Neural cell (in vitro differentiated cells): ENCODE measurements around the gene USP16. TPM values are rescaled to one million over a fixed set of nuclear protein-coding genes. Genes with fewer than 3 reads are reported as not detected.
"Not testable (repeated sequence)": the region's sequence is repeated elsewhere in the genome, so short reads cannot be mapped to it uniquely, and the experiment has no call there.

Source experiments
- H2AFZ ChIP-seq: fragments of 200-600, 300-800 bp; sonication (generic), shearing (Covaris generic); 2 replicates; pipeline ENCODE4 v1.6.0; 2014; ENCODE audit warnings: low read depth, mild to moderate bottlenecking, antibody characterized with exemption, low read length, moderate library complexity
- H3F3A ChIP-seq: fragments of 200-600 bp; shearing (Covaris generic); 2 replicates; pipeline ENCODE4 v1.6.1; 2016; ENCODE audit warnings: mild to moderate bottlenecking, moderate library complexity, mixed read lengths, antibody characterized with exemption, low read length; ENCODE audit not compliant: insufficient read depth, poor library complexity, severe bottlenecking
- H3K27ac ChIP-seq: fragments of 200-600, 300-800 bp; sonication (generic), shearing (Covaris generic); 2 replicates; pipeline ENCODE4 v1.5.1; 2014; ENCODE audit warnings: mild to moderate bottlenecking, low read length, moderate library complexity
- H3K27me3 ChIP-seq: fragments of 300-800, 200-600 bp; sonication (generic), shearing (Covaris generic); 2 replicates; pipeline ENCODE4 v1.6.0; 2014; ENCODE audit warnings: mild to moderate bottlenecking, low read depth, low read length, moderate library complexity; ENCODE audit not compliant: insufficient read depth
- H3K36me3 ChIP-seq: fragments of 300-800, 200-600 bp; sonication (generic), shearing (Covaris generic); 2 replicates; pipeline ENCODE4 v1.5.1; 2014; ENCODE audit warnings: mild to moderate bottlenecking, antibody characterized with exemption, low read length, moderate library complexity; ENCODE audit not compliant: insufficient read depth
- H3K4me2 ChIP-seq: fragments of 300-800, 200-600 bp; sonication (generic), shearing (Covaris generic); 2 replicates; pipeline ENCODE4 v1.6.0; 2014; ENCODE audit warnings: mild to moderate bottlenecking, low read length
- H3K4me3 ChIP-seq: fragments of 300-800, 200-600 bp; sonication (generic), shearing (Covaris generic); 2 replicates; pipeline ENCODE4 v1.5.1; 2014; ENCODE audit warnings: mild to moderate bottlenecking, low read length, moderate library complexity
- H3K79me2 ChIP-seq: fragments of 200-600 bp; shearing (Covaris generic); replicated peaks from 2 replicates; pipeline ENCODE4 v1.6.0; 2014; ENCODE audit warnings: mild to moderate bottlenecking, low read length, moderate library complexity; ENCODE audit not compliant: insufficient read depth
- H3K9ac ChIP-seq: fragments of 300-800, 200-600 bp; sonication (generic), shearing (Covaris generic); 2 replicates; pipeline ENCODE4 v1.6.1; 2016; ENCODE audit warnings: mild to moderate bottlenecking, low read length, mixed read lengths
- H3K9me2 ChIP-seq: fragments of 200-600 bp; shearing (Covaris generic); 2 replicates; pipeline ENCODE4 v1.6.1; 2016; ENCODE audit warnings: mild to moderate bottlenecking, low read length, mixed read lengths; ENCODE audit not compliant: insufficient read depth
- H3K9me3 ChIP-seq: fragments of 200-600, 300-800 bp; sonication (generic), shearing (Covaris generic); 2 replicates; pipeline ENCODE4 v1.6.1; 2016; ENCODE audit warnings: mild to moderate bottlenecking, mixed run types, low read length, moderate library complexity, mixed read lengths
- H4K20me1 ChIP-seq: fragments of 200-600 bp; shearing (Covaris generic); 2 replicates; pipeline ENCODE4 v1.6.1; 2016; ENCODE audit warnings: mild to moderate bottlenecking, mixed run types; ENCODE audit not compliant: insufficient read depth
- EP300 ChIP-seq: fragments of 450-650 bp; conservative IDR thresholded peaks from 2 replicates; pipeline ENCODE4 v1.6.1; 2014; ENCODE audit warnings: antibody characterized with exemption, mild to moderate bottlenecking, moderate library complexity; ENCODE audit not compliant: poor library complexity, severe bottlenecking
- EZH2 ChIP-seq: fragments of 200-600, 300-800 bp; shearing (Covaris generic), sonication (generic); IDR thresholded peaks from 2 replicates; pipeline ENCODE4 v1.6.1; 2014; ENCODE audit warnings: antibody characterized with exemption, low read length, borderline replicate concordance, mild to moderate bottlenecking; ENCODE audit not compliant: insufficient read depth, poor library complexity, severe bottlenecking
- MXI1 ChIP-seq: fragments of 450-650 bp; conservative IDR thresholded peaks from 2 replicates; pipeline ENCODE4 v1.6.1; 2014; ENCODE audit warnings: antibody characterized with exemption, mild to moderate bottlenecking; ENCODE audit not compliant: poor library complexity, severe bottlenecking
- POLR2AphosphoS5 ChIP-seq: IDR thresholded peaks from 2 replicates; pipeline ENCODE4 v1.6.1; 2012
- RAD21 ChIP-seq: fragments of 450-650 bp; conservative IDR thresholded peaks from 2 replicates; pipeline ENCODE4 v1.6.1; 2014; ENCODE audit warnings: antibody characterized with exemption, mild to moderate bottlenecking, moderate library complexity
- SMC3 ChIP-seq: fragments of 450-650 bp; conservative IDR thresholded peaks from 2 replicates; pipeline ENCODE4 v1.6.1; 2014; ENCODE audit warnings: antibody characterized with exemption, mild to moderate bottlenecking, moderate library complexity; ENCODE audit not compliant: poor library complexity
- TAF1 ChIP-seq: IDR thresholded peaks from 2 replicates; pipeline ENCODE4 v1.6.1; 2012; ENCODE audit warnings: low read depth
- polyA plus RNA-seq: library from polyadenylated mRNA; depleted of rRNA; stranded (reverse); fragments of >200 nt; gene quantifications from 2 replicates; pipeline ENCODE4 v1.2.3, GENCODE V29; 2014
- TF ChIP-seq, protein P1 (sequence below): IDR thresholded peaks from 2 replicates; pipeline ENCODE4 v1.6.1; 2012; ENCODE audit warnings: borderline replicate concordance
- TF ChIP-seq, protein P2 (sequence below): fragments of 450-650 bp; IDR thresholded peaks from 2 replicates; pipeline ENCODE4 v1.5.1; 2014; ENCODE audit warnings: antibody characterized with exemption, mild to moderate bottlenecking, moderate library complexity; ENCODE audit not compliant: poor library complexity, severe bottlenecking

USP16 gene
- polyA plus RNA-seq, 1 donor from 2014 or later = 38.5 TPM

DNA sequence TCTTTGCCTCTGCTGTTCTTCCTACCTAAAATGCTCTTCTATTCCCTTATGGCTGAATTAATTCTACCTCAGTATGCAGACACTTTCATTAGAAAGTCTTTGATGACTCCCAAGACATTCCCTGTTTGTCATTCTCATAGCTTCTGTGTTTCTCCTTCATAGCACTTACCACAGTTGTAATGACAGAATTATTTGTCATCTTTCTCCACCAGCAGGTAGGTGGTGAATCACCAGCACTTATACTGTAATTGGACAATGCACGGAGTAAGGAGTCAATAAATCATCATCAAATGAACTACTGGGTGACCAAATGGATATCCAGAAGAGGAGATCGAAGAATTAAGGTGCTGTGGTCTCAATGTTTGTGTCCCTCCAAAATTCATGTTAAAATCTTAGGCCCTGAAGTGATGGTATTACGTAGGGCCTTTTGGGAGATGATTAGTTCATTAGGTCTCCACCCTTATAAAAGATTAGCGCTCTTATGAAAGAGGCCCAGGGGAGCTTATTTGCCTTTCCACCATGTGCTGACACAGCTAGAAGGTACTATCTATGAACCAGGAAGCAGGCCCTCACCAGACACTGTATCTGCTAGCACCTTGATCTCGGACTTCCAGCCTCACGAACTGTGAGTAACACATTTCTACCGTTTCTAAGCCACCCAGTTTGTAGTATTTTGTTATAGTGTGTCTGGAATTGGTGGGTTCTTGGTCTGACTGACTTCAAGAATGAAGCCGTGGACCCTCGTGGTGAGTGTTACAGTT lies 51.4 kb downstream of the USP16 start (continued):
- TF ChIP-seq, protein P1, sequence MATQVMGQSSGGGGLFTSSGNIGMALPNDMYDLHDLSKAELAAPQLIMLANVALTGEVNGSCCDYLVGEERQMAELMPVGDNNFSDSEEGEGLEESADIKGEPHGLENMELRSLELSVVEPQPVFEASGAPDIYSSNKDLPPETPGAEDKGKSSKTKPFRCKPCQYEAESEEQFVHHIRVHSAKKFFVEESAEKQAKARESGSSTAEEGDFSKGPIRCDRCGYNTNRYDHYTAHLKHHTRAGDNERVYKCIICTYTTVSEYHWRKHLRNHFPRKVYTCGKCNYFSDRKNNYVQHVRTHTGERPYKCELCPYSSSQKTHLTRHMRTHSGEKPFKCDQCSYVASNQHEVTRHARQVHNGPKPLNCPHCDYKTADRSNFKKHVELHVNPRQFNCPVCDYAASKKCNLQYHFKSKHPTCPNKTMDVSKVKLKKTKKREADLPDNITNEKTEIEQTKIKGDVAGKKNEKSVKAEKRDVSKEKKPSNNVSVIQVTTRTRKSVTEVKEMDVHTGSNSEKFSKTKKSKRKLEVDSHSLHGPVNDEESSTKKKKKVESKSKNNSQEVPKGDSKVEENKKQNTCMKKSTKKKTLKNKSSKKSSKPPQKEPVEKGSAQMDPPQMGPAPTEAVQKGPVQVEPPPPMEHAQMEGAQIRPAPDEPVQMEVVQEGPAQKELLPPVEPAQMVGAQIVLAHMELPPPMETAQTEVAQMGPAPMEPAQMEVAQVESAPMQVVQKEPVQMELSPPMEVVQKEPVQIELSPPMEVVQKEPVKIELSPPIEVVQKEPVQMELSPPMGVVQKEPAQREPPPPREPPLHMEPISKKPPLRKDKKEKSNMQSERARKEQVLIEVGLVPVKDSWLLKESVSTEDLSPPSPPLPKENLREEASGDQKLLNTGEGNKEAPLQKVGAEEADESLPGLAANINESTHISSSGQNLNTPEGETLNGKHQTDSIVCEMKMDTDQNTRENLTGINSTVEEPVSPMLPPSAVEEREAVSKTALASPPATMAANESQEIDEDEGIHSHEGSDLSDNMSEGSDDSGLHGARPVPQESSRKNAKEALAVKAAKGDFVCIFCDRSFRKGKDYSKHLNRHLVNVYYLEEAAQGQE = no peak

DNA sequence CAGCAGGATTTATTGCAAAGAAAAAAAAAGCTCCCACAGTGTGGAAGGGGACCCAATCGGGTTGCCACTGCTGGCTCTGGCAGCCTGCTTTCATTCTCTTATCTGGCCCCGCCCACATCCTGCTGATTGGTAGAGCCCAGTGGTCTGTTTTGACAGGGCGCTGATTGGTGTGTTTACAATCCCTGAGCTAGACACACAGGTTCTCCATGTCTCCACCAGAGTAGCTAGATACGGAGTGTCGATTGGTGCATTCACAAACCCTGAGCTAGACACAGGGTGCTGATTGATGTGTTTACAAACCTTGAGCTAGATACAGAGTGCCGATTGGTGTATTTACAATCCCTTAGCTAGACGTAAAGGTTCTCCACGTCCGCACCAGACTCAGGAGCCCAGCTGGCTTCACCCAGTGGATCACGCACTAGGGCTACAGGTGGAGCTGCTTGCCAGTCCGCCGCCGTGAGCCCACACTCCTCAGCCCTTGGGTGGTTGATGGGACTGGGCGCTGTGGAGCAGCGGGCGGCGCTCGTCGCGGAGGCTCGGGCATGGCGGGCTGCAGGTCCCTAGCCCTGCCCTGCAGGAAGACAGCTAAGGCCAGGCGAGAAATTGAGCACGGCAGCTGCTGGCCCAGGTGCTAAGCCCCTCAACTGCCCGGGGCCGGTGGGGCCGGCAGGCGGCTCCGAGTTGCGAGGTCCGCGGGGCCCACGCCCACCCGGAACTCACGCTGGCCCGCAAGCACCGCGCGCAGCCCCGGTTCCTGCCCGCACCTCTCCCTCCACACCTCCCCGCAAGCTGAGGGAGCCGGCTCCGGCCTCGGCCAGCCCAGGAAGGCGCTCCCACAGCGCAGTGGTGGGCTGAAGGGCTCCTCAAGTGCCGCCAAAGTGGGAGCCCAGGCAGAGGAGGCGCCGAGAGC lies 52.5 kb downstream of the USP16 start:
- H3K9me3 ChIP-seq, H3K27me3 ChIP-seq, H3F3A ChIP-seq, H2AFZ ChIP-seq, H3K9ac ChIP-seq, H3K27ac ChIP-seq, H3K79me2 ChIP-seq, H3K4me2 ChIP-seq, H3K36me3 ChIP-seq, H3K9me2 ChIP-seq, H3K4me3 ChIP-seq, H4K20me1 ChIP-seq: not testable (repeated sequence)

DNA sequence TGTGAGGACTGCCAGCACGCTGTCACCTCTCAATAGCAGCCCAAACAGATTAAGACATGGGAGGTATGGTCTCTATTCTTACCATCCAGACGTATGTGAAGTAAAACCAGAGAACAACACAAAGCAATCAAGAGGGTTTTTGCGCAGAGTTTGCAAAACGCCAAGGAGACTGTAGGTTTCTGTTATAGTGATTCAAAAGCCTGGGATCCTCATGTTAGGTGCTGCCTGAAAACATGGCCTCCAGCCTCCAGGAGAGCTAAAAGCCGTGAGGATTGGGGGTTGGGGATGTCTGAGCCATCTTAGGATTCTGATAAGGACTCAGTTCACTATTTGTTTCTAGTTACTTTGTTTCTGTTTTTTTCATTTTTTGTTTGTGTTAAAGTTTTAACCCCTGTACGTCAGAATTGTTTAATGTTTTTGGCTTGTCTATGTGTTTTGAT lies 53.2 kb downstream of the USP16 start:
- Histone ChIP-seq H3K9me3 (no peaks in the 10 kb centered on the region), H3K4me2 (no peak overlapping the region), H3K9me2 (no peaks in the 10 kb centered on the region), H3K27me3 (no peaks in the 10 kb centered on the region), H3K27ac (no peak overlapping the region), H4K20me1 (no peaks in the 10 kb centered on the region), H3K4me3 (no peak overlapping the region), H3F3A (no peaks in the 10 kb centered on the region), H3K79me2 (peaks cover 2% of the 10 kb centered on the region), H2AFZ (no peak overlapping the region), H3K36me3 (no peaks in the 10 kb centered on the region), H3K9ac (no peak overlapping the region)
- TF ChIP-seq EZH2 (no peak), SMC3 (no peak), EP300 (no peak), MXI1 (no peak), RAD21 (no peak), POLR2AphosphoS5 (no peak), TAF1 (no peak)
- TF ChIP-seq, protein P2, sequence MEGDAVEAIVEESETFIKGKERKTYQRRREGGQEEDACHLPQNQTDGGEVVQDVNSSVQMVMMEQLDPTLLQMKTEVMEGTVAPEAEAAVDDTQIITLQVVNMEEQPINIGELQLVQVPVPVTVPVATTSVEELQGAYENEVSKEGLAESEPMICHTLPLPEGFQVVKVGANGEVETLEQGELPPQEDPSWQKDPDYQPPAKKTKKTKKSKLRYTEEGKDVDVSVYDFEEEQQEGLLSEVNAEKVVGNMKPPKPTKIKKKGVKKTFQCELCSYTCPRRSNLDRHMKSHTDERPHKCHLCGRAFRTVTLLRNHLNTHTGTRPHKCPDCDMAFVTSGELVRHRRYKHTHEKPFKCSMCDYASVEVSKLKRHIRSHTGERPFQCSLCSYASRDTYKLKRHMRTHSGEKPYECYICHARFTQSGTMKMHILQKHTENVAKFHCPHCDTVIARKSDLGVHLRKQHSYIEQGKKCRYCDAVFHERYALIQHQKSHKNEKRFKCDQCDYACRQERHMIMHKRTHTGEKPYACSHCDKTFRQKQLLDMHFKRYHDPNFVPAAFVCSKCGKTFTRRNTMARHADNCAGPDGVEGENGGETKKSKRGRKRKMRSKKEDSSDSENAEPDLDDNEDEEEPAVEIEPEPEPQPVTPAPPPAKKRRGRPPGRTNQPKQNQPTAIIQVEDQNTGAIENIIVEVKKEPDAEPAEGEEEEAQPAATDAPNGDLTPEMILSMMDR = no peak
- TF ChIP-seq, protein P1 = no peak
